HG03460 (cell line): ENCODE measurements around the gene DNAH3.
"Not testable (repeated sequence)": the region's sequence is repeated elsewhere in the genome, so short reads cannot be mapped to it uniquely, and the experiment has no call there.

Source experiments
- ATAC-seq: cut with Tn5 transposase; IDR thresholded peaks from one replicate; pipeline ENCODE4 v1.9.1; 2021; ENCODE audit not compliant: unreplicated experiment

The DNAH3 gene

GRCh38 chr16:21150375-21151001 lies at the start of gene DNAH3:
DNAH3 (minus strand) TSS chr16:21150846; CDS start chr16:21150319, 527 bp downstream.
- no peak for ATAC-seq

GRCh38 chr16:21199607-21200218 lies 49.1 kb upstream of the DNAH3 start:
- no peak for ATAC-seq

GRCh38 chr16:21197621-21198020 lies 47.0 kb upstream of the DNAH3 start:
- no peak for ATAC-seq

- ATAC-seq = no peak
Observed at GRCh38 chr16:21197112-21197511, 46.5 kb upstream of the DNAH3 start.

GRCh38 chr16:21195330-21195729 lies 44.7 kb upstream of the DNAH3 start:
- not testable (repeated sequence) for ATAC-seq

GRCh38 chr16:21194771-21195301 lies 44.2 kb upstream of the DNAH3 start:
- ATAC-seq = no peak

GRCh38 chr16:21192991-21193390 lies 42.3 kb upstream of the DNAH3 start:
- no peak for ATAC-seq

GRCh38 chr16:21190599-21190998 lies 40.0 kb upstream of the DNAH3 start:
- no peak for ATAC-seq

GRCh38 chr16:21190013-21190412 lies 39.4 kb upstream of the DNAH3 start:
- no peak for ATAC-seq

GRCh38 chr16:21189311-21189710 lies 38.7 kb upstream of the DNAH3 start:
- ATAC-seq = no peak

- ATAC-seq = no peak
Observed at GRCh38 chr16:21186326-21186691, 35.7 kb upstream of the DNAH3 start.

- ATAC-seq = no peak
Observed at GRCh38 chr16:21185659-21186325, 35.1 kb upstream of the DNAH3 start.

GRCh38 chr16:21184834-21185233 lies 34.2 kb upstream of the DNAH3 start:
- no peak for ATAC-seq

GRCh38 chr16:21183995-21184394 lies 33.3 kb upstream of the DNAH3 start:
- no peak for ATAC-seq

- no peak for ATAC-seq
Observed at GRCh38 chr16:21179983-21180365, 29.3 kb upstream of the DNAH3 start.

GRCh38 chr16:21179126-21179982 lies 28.7 kb upstream of the DNAH3 start:
- no peak for ATAC-seq

- ATAC-seq = no peak
Observed at GRCh38 chr16:21175397-21175796, 24.8 kb upstream of the DNAH3 start.

- no peak for ATAC-seq
Observed at GRCh38 chr16:21172650-21173049, 22.0 kb upstream of the DNAH3 start.

- not testable (repeated sequence) for ATAC-seq
Observed at GRCh38 chr16:21170116-21170515, 19.5 kb upstream of the DNAH3 start.

- ATAC-seq = no peak
Observed at GRCh38 chr16:21169249-21169981, 18.8 kb upstream of the DNAH3 start.
